GM12878 (cell line): ENCODE data around the gene FAM20B. TPM values are rescaled to one million over a fixed set of nuclear protein-coding genes. Genes with fewer than 3 reads are reported as not detected.
A peak's percentile ranks its signal among the peaks of the same experiment; 100 is the strongest.

Source experiments
- ATAC-seq: fragments of 200-7000 bp; cut with Tn5 transposase; 3 replicates; pipeline ENCODE4 v1.9.1; 2020; ENCODE audit warnings: mild to moderate bottlenecking, moderate library complexity
- BruUV-seq: library from RNA; stranded (reverse); fragments of 400-500 nt; replicated peaks from 2 replicates; lab custom pipeline; 2021; lab: Mats Ljungman, UMichigan
- CTCF ChIA-PET: fragments of 300-600 bp; sonication (Branson Sonifier 250); formaldehyde crosslinking; extraction: SDS; loops from one replicate; lab custom pipeline; 2021; ENCODE audit warnings: inconsistent platforms; lab: Yijun Ruan, JAX
- POLR2A ChIA-PET: fragments of 350-600 bp; formaldehyde crosslinking; extraction: SDS; loops from one replicate; lab custom pipeline; 2021; ENCODE audit warnings: inconsistent platforms; lab: Charles Lee
- RAD21 ChIA-PET: fragments of 300-600 bp; sonication (Branson Sonifier 250); formaldehyde crosslinking; loops from one replicate; lab custom pipeline; 2023; ENCODE audit warnings: antibody characterized with exemption; ENCODE audit not compliant: unreplicated experiment; lab: Charles Lee
- SMC1A ChIA-PET: fragments of 300-600 bp; sonication (Branson Sonifier 250); formaldehyde crosslinking; loops from one replicate; lab custom pipeline; 2023; ENCODE audit not compliant: unreplicated experiment, uncharacterized antibody; lab: Charles Lee
- DNase-seq: peaks from one replicate; pipeline ENCODE4 v3.0.0-alpha.2; 2011; ENCODE audit warnings: low read depth, low spot score
- FAIRE-seq: peaks from 3 replicates; lab custom pipeline; 2011; peaks lifted over from hg19 to GRCh38; lab: Jason Lieb, UNC
- H2AFZ ChIP-seq: 2 replicates; pipeline ENCODE4 v1.6.0; 2011; ENCODE audit warnings: low read depth, low read length, control low read depth; ENCODE audit not compliant: control insufficient read depth
- H3K27ac ChIP-seq: 2 replicates; pipeline ENCODE4 v1.5.1; 2011; ENCODE audit warnings: control low read depth; ENCODE audit not compliant: control insufficient read depth, insufficient read depth
- H3K27me3 ChIP-seq, 2 experiments: replicated peaks in 1 of 2; 2 replicates each; pipeline versions ENCODE4 v1.6.0 to v1.6.1; 2011; ENCODE audit warnings: low read length in 1 of 2; ENCODE audit not compliant: control insufficient read depth in 2 of 2, insufficient read depth in 2 of 2
- H3K36me3 ChIP-seq, 2 experiments: 2 replicates each; pipeline ENCODE4 v1.5.1; 2011; ENCODE audit warnings: low read length in 1 of 2; ENCODE audit not compliant: control insufficient read depth in 2 of 2, insufficient read depth in 2 of 2
- H3K4me1 ChIP-seq: 2 replicates; pipeline ENCODE4 v1.6.1; 2011; ENCODE audit warnings: mild to moderate bottlenecking, low read length, moderate library complexity, mixed read lengths; ENCODE audit not compliant: control insufficient read depth, insufficient read depth
- H3K4me2 ChIP-seq: 2 replicates; pipeline ENCODE4 v1.6.0; 2011; ENCODE audit warnings: control low read depth; ENCODE audit not compliant: control insufficient read depth, insufficient read depth
- H3K4me3 ChIP-seq: fragments of 200-600 bp; sonication (generic); 2 replicates; pipeline ENCODE4 v1.5.1; 2016
- H3K79me2 ChIP-seq: 2 replicates; pipeline ENCODE4 v1.6.0; 2011; ENCODE audit warnings: low read length; ENCODE audit not compliant: control insufficient read depth, insufficient read depth
- H3K9ac ChIP-seq: 2 replicates; pipeline ENCODE4 v1.8.0; 2011; ENCODE audit warnings: low read length, control low read depth, mixed read lengths; ENCODE audit not compliant: control insufficient read depth, insufficient read depth
- H3K9me3 ChIP-seq: replicated peaks from 3 replicates; pipeline ENCODE4 v1.5.1; 2011; ENCODE audit warnings: mild to moderate bottlenecking, low read length; ENCODE audit not compliant: control insufficient read depth, insufficient read depth
- H4K20me1 ChIP-seq: 2 replicates; pipeline ENCODE4 v1.6.0; 2011; ENCODE audit not compliant: control insufficient read depth, insufficient read depth
- ASH2L ChIP-seq: fragments of 300-600, 200-600 bp; sonication (generic); IDR thresholded peaks from 2 replicates; pipeline ENCODE4 v1.6.1; 2017; ENCODE audit warnings: low read depth, mild to moderate bottlenecking, borderline replicate concordance
- BACH1 ChIP-seq: fragments of 450-650 bp; IDR thresholded peaks from 2 replicates; pipeline ENCODE4 v1.6.1; 2017; ENCODE audit warnings: mild to moderate bottlenecking, borderline replicate concordance
- BHLHE40 ChIP-seq, 2 experiments: fragments of 450-650 bp in 1 of 2; IDR thresholded peaks; 2 replicates each; pipeline ENCODE4 v1.6.1; 2011 to 2017; ENCODE audit warnings: low read depth in 2 of 2, borderline replicate concordance in 1 of 2, improper control_type of control experiment in 1 of 2, low read length in 1 of 2, mild to moderate bottlenecking in 1 of 2
- BMI1 ChIP-seq: fragments of 450-650 bp; IDR thresholded peaks from 2 replicates; pipeline ENCODE4 v1.6.1; 2016; ENCODE audit warnings: mild to moderate bottlenecking, moderate library complexity, borderline replicate concordance
- CBFB ChIP-seq: IDR thresholded peaks from 2 replicates; pipeline ENCODE4 v1.6.1; 2016; ENCODE audit warnings: antibody characterized with exemption, low read depth
- CBX5 ChIP-seq: sonication (generic); IDR thresholded peaks from 2 replicates; pipeline ENCODE4 v1.6.1; 2016; ENCODE audit warnings: low read depth, moderate library complexity, mild to moderate bottlenecking, inconsistent platforms
- FOS ChIP-seq: IDR thresholded peaks from 3 replicates; pipeline ENCODE4 v1.6.1; 2011; ENCODE audit warnings: borderline replicate concordance; ENCODE audit not compliant: insufficient read length; ENCODE audit errors: extremely low read depth
- JUNB ChIP-seq: IDR thresholded peaks from 2 replicates; pipeline ENCODE4 v1.6.1; 2016; ENCODE audit warnings: antibody characterized with exemption, mild to moderate bottlenecking
- LARP7 ChIP-seq: fragments of 450-650 bp; IDR thresholded peaks from 2 replicates; pipeline ENCODE4 v1.6.1; 2017; ENCODE audit warnings: mild to moderate bottlenecking
- RB1 ChIP-seq: fragments of 450-650 bp; formaldehyde crosslinking; IDR thresholded peaks from 2 replicates; pipeline ENCODE4 v1.6.1; 2017; ENCODE audit warnings: mild to moderate bottlenecking, borderline replicate concordance
- RFX5 ChIP-seq: IDR thresholded peaks from 2 replicates; pipeline ENCODE4 v1.6.1; 2011; ENCODE audit warnings: low read depth, low read length, improper control_type of control experiment
- SMARCA5 ChIP-seq: fragments of 450-650 bp; IDR thresholded peaks from 2 replicates; pipeline ENCODE4 v1.6.1; 2017; ENCODE audit warnings: mild to moderate bottlenecking
- STAT1 ChIP-seq: fragments of 450-650 bp; conservative IDR thresholded peaks from 2 replicates; pipeline ENCODE4 v1.6.1; 2014; ENCODE audit warnings: antibody characterized with exemption, mild to moderate bottlenecking
- SUZ12 ChIP-seq: fragments of 200-600 bp; sonication (generic); IDR thresholded peaks from one replicate; pipeline ENCODE4 v1.6.1; 2018; ENCODE audit warnings: antibody characterized with exemption, mild to moderate bottlenecking; ENCODE audit not compliant: unreplicated experiment
- WGBS: methylation state at CpG from one replicate; pipeline ENCODE4 v1.1.6; 2016; ENCODE audit warnings: low lambda C conversion rate; ENCODE audit not compliant: insufficient replicate concordance, insufficient coverage; ENCODE audit errors: missing lambda C conversion rate; 5-methylcytosine and 5-hydroxymethylcytosine counted together
- in situ Hi-C: fragments of 300-500 bp; cut with MboI; formaldehyde crosslinking; loops from 9 replicates; pipeline ENCODE4 v1.14.3; 2018; ENCODE audit warnings: mixed read lengths
- intact Hi-C: fragments of 100-400 bp; cut with micrococcal nuclease; formaldehyde crosslinking; loops from one replicate; pipeline ENCODE4 v1.14.2; 2022; ENCODE audit not compliant: unreplicated experiment
- polyA plus RNA-seq, 11 experiments: library from polyadenylated mRNA; depleted of rRNA in 4 of 11; unstranded in 6 of 11; stranded (reverse) in 5 of 11; fragments of >200 nt; fragmentation: Nextera tagmentation in 4 of 11; fragmentation: Illumina TruSeq in 1 of 11; extraction: Ambion mirVana in 4 of 11; extraction: Trizol in 1 of 11; gene quantifications; 1 replicate in 1 of 11; 2 replicates in 10 of 11; pipeline versions ENCODE4 v1.2.1 to v1.2.3, GENCODE V29; 2011 to 2016; ENCODE audit warnings: inconsistent platforms in 2 of 11, missing spikeins in 2 of 11, low read depth in 1 of 11
- total RNA-seq, 4 experiments: library from RNA; depleted of rRNA in 3 of 4; stranded (reverse); fragments of >200 nt in 3 of 4; fragmentation: Illumina TruSeq in 1 of 4; extraction: Trizol in 1 of 4; gene quantifications; 2 replicates each; pipeline versions ENCODE4 v1.2.1 to v1.2.3, GENCODE V29; 2013 to 2021
- TF ChIP-seq, protein P1 (sequence below): IDR thresholded peaks from 2 replicates; pipeline ENCODE4 v1.6.1; 2012; ENCODE audit warnings: low read depth, low read length, improper control_type of control experiment
- TF ChIP-seq, protein P2 (sequence below): fragments of 450-650 bp; IDR thresholded peaks from 2 replicates; pipeline ENCODE4 v1.6.1; 2016; ENCODE audit warnings: mild to moderate bottlenecking
- TF ChIP-seq, protein P3 (sequence below): IDR thresholded peaks from 2 replicates; pipeline ENCODE4 v1.6.1; 2011; ENCODE audit warnings: borderline replicate concordance, low read depth, mild to moderate bottlenecking, moderate library complexity, mixed read lengths, low read length; ENCODE audit not compliant: insufficient read depth; ENCODE audit errors: extremely low read length
- TF ChIP-seq, protein P4 (sequence below): fragments of 450-650 bp; IDR thresholded peaks from 2 replicates; pipeline ENCODE4 v1.6.1; 2017; ENCODE audit warnings: mild to moderate bottlenecking

FAM20B gene
- total and polyA plus RNA-seq, 10 of the 15 experiments (the other 5 are each of a cell fraction or from before 2014, with no cell fraction given): 2.4 to 25.6 (median 12.8) TPM

DNA sequence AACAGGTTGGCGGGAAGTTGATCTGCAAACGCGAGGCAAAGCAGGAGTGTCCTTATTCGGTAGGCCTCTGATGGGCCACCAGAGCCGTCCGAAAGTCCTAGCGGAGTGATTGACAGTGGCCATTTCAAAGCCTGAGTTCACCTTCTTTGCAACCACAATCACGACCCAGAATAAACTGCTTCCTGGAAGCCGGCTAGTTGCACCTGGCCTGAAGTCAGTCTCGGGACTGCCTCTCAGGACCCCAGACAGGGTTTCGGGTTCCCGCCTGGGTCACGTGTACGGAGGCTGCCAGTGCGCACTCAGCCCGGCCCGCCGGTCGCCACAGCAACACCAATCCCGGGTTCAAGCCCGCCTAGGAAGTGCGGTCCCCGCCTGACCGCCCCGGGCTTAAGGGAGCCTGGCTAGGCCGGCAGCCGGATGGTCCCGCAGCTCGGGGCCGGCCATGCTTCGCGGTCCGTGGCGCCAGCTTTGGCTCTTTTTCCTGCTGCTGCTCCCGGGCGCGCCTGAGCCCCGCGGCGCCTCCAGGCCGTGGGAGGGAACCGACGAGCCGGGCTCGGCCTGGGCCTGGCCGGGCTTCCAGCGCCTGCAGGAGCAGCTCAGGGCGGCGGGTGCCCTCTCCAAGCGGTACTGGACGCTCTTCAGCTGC lies 56.1 kb downstream of the FAM20B start, which contains the start of gene TOR3A:
TSS of gene TOR3A (plus strand) at position 384 of the 646 bp plus-strand sequence. CDS start at position 443, 59 bp downstream.
- DNase-seq: peak; percentile 81
- Histone ChIP-seq H3K4me3 (peak within 1 kb of the TSS; percentile 95), H3K4me1 (peaks cover 16% of the 10 kb centered on the region), H4K20me1 (no peaks in the 10 kb centered on the region), H3K9ac (peak within 1 kb of the TSS; percentile 92), H3K27ac (peak within 1 kb of the TSS; percentile 96), H3K36me3 (peaks cover 0 to 4% of the 10 kb centered on the region in 2 experiments; a peak in 3 of 4 replicates), H2AFZ (peak within 1 kb of the TSS; percentile 88), H3K79me2 (peaks cover 40% of the 10 kb centered on the region), H3K4me2 (peak within 1 kb of the TSS; percentile 99), H3K9me3 (no peaks in the 10 kb centered on the region), H3K27me3 (no peaks in the 10 kb centered on the region)
- WGBS: under 1% methylated on average over 51 of the region's 51 CpGs
- peak; percentile 90 for ATAC-seq
- ChIA-PET POLR2A (interaction anchor here (0.7 to 2.2 kb wide), 4 partner anchors 8 to 284 kb away, joined by 3 to 9 read pairs (median 4); partner anchors contain the start of genes AXDND1 and SOAT1), SMC1A (interaction anchor here (0.7 to 5.9 kb wide), 15 partner anchors 17 to 290 kb away, joined by 3 to 35 read pairs (median 6); partner anchors contain the start of genes AXDND1 and SOAT1), RAD21 (interaction anchor here (0.8 to 8.3 kb wide), 10 partner anchors 24 to 728 kb away, joined by 3 to 61 read pairs (median 5); no protein-coding TSS in a partner anchor), CTCF (interaction anchor here (0.6 to 5.4 kb wide), 13 partner anchors 39 to 366 kb away, joined by 3 to 80 read pairs (median 7); partner anchors contain the start of genes AXDND1 and SOAT1)
- intact Hi-C loops (loop anchor here (1.0 to 5.0 kb wide), 4 partner anchors 55 to 283 kb away; partner anchors contain the start of genes AXDND1 and FAM20B), in situ Hi-C loops (loop anchor here (5.0 to 25.0 kb wide), 2 partner anchors 285 to 730 kb away; partner anchors contain the start of gene AXDND1)
- BruUV-seq: no TSS peak
- peak; percentile 92 for FAIRE-seq
- TF ChIP-seq BMI1: peak; percentile 94
- TF ChIP-seq, protein P1, sequence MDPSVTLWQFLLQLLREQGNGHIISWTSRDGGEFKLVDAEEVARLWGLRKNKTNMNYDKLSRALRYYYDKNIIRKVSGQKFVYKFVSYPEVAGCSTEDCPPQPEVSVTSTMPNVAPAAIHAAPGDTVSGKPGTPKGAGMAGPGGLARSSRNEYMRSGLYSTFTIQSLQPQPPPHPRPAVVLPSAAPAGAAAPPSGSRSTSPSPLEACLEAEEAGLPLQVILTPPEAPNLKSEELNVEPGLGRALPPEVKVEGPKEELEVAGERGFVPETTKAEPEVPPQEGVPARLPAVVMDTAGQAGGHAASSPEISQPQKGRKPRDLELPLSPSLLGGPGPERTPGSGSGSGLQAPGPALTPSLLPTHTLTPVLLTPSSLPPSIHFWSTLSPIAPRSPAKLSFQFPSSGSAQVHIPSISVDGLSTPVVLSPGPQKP: no peak
- peak; percentile 13 for TF ChIP-seq FOS
- TF ChIP-seq, protein P2, sequence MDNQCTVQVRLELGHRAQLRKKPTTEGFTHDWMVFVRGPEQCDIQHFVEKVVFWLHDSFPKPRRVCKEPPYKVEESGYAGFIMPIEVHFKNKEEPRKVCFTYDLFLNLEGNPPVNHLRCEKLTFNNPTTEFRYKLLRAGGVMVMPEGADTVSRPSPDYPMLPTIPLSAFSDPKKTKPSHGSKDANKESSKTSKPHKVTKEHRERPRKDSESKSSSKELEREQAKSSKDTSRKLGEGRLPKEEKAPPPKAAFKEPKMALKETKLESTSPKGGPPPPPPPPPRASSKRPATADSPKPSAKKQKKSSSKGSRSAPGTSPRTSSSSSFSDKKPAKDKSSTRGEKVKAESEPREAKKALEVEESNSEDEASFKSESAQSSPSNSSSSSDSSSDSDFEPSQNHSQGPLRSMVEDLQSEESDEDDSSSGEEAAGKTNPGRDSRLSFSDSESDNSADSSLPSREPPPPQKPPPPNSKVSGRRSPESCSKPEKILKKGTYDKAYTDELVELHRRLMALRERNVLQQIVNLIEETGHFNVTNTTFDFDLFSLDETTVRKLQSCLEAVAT: peak; percentile 74
- TF ChIP-seq SMARCA5: no peak
- no peak for TF ChIP-seq JUNB
- peak; percentile 87 to 94 for TF ChIP-seq BHLHE40 (IDR thresholded peaks at IDR 0.05; ENCODE audit: borderline replicate concordance in 1 of 2, low read depth in 2 of 2, low read length in 1 of 2)
- TF ChIP-seq RFX5: no peak
- TF ChIP-seq, protein P3, sequence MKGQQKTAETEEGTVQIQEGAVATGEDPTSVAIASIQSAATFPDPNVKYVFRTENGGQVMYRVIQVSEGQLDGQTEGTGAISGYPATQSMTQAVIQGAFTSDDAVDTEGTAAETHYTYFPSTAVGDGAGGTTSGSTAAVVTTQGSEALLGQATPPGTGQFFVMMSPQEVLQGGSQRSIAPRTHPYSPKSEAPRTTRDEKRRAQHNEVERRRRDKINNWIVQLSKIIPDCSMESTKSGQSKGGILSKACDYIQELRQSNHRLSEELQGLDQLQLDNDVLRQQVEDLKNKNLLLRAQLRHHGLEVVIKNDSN: peak; percentile 93
- TF ChIP-seq, protein P4, sequence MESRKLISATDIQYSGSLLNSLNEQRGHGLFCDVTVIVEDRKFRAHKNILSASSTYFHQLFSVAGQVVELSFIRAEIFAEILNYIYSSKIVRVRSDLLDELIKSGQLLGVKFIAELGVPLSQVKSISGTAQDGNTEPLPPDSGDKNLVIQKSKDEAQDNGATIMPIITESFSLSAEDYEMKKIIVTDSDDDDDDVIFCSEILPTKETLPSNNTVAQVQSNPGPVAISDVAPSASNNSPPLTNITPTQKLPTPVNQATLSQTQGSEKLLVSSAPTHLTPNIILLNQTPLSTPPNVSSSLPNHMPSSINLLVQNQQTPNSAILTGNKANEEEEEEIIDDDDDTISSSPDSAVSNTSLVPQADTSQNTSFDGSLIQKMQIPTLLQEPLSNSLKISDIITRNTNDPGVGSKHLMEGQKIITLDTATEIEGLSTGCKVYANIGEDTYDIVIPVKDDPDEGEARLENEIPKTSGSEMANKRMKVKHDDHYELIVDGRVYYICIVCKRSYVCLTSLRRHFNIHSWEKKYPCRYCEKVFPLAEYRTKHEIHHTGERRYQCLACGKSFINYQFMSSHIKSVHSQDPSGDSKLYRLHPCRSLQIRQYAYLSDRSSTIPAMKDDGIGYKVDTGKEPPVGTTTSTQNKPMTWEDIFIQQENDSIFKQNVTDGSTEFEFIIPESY: no peak
- no peak for TF ChIP-seq CBX5
- TF ChIP-seq STAT1: no peak
- peak; percentile 76 for TF ChIP-seq LARP7
- TF ChIP-seq CBFB: peak; percentile 93
- TF ChIP-seq BACH1: peak; percentile 77; the same call in 1 of the 2 replicates
- no peak for TF ChIP-seq ASH2L
- TF ChIP-seq SUZ12: no peak
- peak; percentile 26; the same call in 1 of the 2 replicates for TF ChIP-seq RB1
